A549 (cell line): ENCODE data around the gene LDLRAD4.

Experiments
- CHD4 ChIP-seq: fragments of 200-600 bp; sonication (generic); IDR thresholded peaks from 2 replicates; pipeline ENCODE4 v1.6.1; 2016; ENCODE audit warnings: antibody characterized with exemption, mild to moderate bottlenecking, borderline replicate concordance
- CTCF ChIP-seq: fragments of >200 bp; sonication (Bioruptor Twin); formaldehyde crosslinking; IDR thresholded peaks from 3 replicates; pipeline ENCODE4 v1.5.1; 2016

DNA sequence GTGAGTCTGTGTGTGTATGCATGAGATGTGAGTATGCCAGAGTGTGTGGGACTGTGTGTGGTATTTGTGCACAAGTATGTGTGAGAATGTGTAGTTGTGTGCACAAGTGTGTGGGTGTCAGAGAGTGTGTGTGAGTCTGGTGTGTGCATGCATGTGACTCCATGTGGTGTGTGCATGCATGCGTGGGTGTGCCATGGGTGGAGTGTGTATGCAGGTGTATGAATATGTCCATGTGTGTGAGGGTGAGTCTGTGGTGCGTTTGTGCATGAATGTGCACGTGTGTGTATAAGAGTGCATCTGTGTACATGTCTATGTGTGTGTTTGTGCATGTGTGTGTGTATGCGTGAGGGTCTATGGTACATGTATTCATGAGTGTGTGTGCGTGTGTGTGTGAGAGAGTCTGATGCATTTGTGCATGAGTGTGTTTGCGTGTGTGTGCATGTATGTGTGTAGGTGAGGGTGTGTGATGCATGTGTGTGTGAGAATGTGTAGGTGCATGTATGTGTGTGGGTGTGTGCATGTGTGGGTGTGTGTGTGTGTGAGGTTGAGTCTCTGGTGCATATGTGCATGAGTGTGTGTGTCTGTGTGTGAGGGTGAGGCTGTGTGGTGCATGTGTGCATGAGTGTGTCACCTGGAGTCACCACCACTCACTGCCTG lies 226.8 kb downstream of the LDLRAD4 start:
- TF ChIP-seq CHD4 (no peak), CTCF (no peak)
